A549 treated with AZD9567 at 1 μM for 4 hours (cell line): Measurements from ENCODE around the gene ZNF593. TPM values are rescaled to one million over a fixed set of nuclear protein-coding genes. Genes with fewer than 3 reads are reported as not detected.

Source experiments
- total RNA-seq: library from RNA; stranded (reverse); fragments of 200-300 nt; extraction: Qiagen RNA extraction; gene quantifications from 5 replicates; pipeline ENCODE4 v1.2.3, GENCODE V29; 2022; ENCODE audit not compliant: insufficient read depth

ZNF593 gene
- 54.3 to 72.6 TPM (median 62.2 TPM) in 5 replicates for total RNA-seq

DNA sequence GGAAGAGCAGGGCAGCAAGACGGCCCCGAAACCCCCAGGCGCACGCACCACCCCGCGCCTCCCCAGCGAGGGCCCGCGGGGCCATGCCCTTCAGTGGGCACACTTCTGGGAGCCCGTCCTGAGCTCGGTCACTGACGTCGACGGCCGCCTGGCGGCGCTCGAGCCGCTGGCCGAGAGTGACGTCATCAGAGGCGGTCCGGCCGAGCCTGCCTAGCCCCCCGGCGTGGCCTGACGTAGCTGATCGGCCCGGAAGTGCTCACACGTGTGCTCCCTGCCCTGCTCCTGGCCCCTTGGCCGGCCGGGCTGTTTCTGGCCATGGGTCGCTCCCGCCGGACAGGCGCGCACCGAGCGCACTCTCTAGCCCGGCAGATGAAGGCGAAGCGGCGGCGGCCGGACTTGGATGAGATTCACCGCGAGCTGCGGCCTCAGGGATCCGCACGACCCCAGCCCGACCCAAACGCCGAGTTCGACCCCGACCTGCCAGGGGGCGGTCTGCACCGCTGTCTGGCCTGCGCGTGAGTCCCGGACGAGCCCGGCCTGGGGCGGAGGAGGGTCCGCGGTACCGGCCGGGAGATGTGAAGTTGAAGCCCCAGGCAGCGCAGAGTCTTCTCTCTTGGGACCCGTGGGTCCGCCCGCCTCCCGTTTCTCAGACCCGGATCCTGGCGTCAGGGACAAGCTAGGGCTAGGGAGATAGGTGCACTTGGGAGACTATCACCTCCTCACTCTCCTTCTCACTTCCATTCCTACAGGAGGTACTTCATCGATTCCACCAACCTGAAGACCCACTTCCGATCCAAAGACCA lies at the start of gene ZNF593:
Gene ZNF593, plus strand, starts transcription at position 240 of the 803 bp plus-strand sequence. Its CDS starts 76 bp downstream, at position 316.

DNA sequence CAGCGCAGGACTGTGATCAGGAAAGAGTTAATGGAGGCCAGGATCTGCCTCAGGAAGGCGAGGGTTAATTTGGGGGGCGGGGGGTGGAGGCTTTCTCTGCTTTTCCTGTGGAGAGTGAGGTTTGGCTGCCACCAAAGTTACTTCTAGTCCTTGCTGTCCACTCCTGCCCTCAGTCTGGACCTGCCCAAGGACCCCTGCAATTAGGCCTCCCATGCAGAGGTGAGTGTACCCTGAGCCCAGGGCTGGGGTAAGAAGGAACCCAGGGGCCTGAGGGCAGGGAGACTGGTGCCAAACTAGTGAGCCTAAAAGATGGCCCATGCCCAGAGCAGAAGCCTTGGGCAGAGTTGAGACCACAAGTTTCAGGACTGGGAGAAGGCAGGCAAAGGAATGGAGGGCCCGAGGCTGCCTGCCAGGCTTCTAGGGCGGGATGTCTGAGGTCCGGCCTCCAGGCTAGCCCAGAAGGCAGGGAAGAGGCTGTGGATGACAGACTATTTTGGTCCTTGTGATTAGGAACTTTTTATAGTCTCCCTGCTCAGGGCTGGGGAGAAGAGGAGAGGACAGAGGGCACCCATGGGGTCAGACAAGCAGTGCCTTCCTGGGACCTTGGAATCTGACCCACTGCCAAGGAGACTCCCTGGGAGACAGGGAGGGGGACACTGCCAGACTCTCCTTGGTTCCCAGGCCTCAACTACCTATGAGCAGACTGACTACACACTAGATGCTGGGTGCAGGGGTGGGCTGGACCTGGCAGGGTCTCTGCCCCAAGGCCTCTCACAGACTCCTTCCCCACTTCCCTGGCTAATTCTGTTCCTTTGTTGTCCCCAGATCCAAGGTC lies 10.6 kb upstream of the ZNF593 start, which contains the start of gene FAM110D:
Gene FAM110D, plus strand, starts transcription at position 172 of the 835 bp plus-strand sequence. CDS start 2,213 bp downstream, outside the sequence.

DNA sequence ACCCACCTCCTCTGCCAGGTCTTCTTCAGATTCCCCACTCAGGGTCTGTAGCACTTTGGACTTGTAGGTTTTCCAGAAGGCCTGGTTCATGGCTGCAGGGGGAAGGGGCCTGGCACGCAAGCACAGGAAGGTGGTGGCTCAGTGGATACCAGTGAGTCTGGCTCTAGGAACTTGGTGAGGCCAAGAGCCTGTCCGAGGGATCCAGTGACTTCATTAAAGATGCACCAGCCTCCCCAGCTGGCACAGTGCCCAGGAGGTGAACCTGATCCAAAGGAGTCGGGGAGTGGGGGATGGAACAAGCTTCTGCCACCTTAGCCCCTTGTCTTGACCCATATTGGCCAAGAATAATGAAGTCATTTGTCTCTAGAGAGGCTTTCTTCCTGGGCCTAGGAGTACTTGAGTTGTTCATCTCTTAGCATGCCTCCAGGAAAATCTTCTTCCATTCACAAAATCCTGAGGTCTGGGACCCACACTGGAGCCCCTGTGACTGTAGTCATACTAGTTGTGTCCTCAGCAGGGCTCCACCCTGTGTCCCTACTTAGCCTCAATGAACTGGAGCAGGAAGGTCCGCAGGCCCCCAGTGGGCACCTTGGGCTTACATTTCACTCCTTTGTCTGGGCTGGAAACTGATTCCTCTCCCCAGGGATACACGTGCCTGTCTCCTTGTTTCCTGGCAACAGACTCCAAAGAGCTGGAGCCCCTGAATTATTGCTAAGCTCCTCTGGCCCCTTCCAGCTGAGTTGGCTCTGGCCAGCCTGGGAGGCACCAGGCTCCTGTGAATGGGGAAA lies 1.1 kb upstream of the ZNF593 start, which contains the start of gene C1orf232:
Gene C1orf232, minus strand, starts transcription at position 554 of the 788 bp plus-strand sequence. Its CDS starts 464 bp downstream, at position 90.

DNA sequence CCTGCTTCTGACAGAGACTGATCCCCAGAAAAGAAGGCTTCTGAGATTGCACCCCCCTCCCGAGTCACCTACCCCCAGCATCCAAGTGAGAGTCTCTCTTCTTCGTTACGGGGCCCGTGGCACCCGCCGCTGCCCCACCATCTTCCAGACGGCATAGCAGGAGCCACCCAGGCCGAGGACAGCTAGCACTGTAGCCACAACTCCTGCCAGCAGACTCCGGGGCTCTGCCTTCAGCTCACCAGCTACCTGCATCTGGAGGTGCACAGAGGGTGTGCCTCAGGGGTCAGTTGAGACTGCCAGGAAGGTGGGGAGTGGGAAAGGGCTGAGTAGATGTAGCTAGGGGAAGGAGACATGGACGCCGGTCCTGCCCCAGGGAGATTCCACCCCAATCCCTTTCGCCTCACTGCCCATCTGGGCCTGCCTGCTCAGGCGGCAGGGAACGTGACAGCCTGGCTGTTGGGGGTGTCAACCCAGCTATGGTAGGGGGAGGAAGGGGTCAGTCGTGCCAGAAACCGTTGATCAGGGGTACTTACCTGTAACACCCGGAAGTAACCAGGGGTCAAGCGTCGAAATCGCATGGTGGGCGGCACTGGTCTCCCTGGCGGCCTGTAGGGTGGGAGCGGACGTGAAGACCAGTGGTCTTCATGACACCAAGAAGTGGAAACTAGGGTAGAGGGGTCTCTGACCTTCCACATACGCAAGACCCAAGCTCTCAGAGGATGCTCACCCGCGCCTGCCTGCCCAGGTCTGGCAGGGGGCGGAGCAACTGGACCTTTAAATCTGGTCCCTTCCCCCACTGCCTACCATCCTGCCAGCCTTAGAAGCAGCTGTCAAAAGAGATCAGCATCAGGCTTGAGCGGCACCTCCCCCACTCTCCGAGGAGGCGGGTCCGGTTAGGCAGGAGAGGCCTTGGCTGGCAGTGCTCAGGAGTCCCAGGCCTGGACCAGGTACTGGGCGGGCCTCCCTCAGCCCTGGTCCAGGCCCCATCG lies 1.7 kb downstream of the ZNF593 start, which contains the start of gene ZNF593OS:
Gene ZNF593OS, minus strand, starts transcription at position 749 of the 989 bp plus-strand sequence. Its CDS starts 171 bp downstream, at position 578.

DNA sequence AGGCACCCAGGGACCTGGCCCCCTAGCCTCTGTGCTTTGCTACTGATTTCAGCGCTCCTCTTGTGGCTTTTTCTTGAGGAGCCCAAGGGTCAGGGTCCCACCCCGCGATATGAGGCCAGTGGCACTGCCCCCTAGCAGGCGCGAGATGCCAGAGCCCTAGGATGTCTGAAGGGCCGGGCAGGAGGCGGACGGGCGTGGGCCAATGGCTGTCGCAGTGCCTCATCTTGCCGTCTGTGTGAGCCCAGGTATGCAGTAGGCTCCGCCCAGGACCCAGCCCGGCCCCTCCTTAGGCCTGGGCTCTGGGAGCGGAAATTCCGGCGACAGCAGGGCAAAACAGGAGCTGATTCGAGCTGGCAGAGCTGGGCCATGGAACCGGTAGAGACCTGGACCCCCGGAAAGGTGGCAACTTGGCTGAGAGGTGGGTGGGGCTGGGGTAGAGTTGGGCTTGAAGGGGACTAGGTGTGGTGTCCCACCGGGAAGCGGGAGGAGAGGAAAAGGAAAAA lies 7.5 kb downstream of the ZNF593 start, which contains the start of gene CNKSR1:
Gene CNKSR1, plus strand, starts transcription at position 310 of the 503 bp plus-strand sequence. Its CDS starts 57 bp downstream, at position 367.

DNA sequence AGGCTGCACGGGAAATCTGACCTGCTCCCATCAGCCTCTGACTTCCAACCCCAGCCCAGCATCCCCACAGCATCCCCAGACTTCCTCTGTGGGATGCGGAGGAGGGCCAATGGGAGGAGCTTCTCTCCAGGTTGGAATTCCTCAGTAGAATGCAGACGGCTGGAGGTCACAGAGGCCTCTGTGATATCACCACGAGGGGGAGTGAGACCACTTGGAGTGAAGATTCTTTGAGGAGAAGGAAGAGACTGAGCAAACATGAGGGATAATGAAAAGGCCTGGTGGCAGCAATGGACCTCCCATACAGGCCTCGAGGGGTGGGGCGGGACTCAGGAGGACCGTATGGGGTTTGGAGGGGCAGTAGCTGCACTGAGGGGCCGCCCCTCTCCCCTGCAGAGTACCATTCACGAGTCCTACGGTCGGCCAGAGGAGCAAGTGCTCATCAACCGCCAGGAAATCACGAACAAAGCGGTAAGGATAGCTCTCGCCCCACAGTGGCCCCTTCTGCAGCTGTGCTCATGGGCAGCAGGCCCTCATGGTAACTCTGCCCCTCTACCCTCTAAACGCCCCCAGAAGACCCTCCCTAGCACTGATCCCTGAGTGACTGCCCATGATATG lies 20.8 kb downstream of the ZNF593 start, which contains the start of gene CATSPER4:
Gene CATSPER4, plus strand, starts transcription at position 230 of the 615 bp plus-strand sequence. Its CDS starts 26 bp downstream, at position 256.

Other genes starting within 250 kb of the ZNF593 start
- gene PAFAH2, start 171.8 kb upstream of the ZNF593 start, total RNA-seq: 6.4 to 9.0 TPM (median 6.6 TPM) in 5 replicates
- gene EXTL1, start 148.1 kb upstream of the ZNF593 start, total RNA-seq: not detected in 5 replicates
- 0.11 to 0.29 TPM (median 0.21 TPM) in 4 of 5 replicates, not detected in the other for gene SLC30A2, start 123.8 kb upstream of the ZNF593 start, total RNA-seq
- 0.77 to 1.5 TPM (median 0.94 TPM) in 5 replicates for gene TRIM63, start 102.3 kb upstream of the ZNF593 start, total RNA-seq
- gene PDIK1L, start 58.1 kb upstream of the ZNF593 start, total RNA-seq: 1.4 to 2.3 TPM (median 1.8 TPM) in 5 replicates
- 0.03 TPM in 2 of 5 replicates, not detected in the others for gene FAM110D, start 10.8 kb upstream of the ZNF593 start, total RNA-seq
- not detected in 5 replicates for gene C1orf232, start 945 bp upstream of the ZNF593 start, total RNA-seq
- gene ZNF593OS, start 1.9 kb downstream of the ZNF593 start, total RNA-seq: 0.37 to 1.1 TPM (median 0.47 TPM) in 4 of 5 replicates, not detected in the other
- gene CNKSR1, start 7.6 kb downstream of the ZNF593 start, total RNA-seq: 0.15 to 0.43 TPM (median 0.23 TPM) in 4 of 5 replicates, not detected in the other
- gene CATSPER4, start 20.7 kb downstream of the ZNF593 start, total RNA-seq: not detected in 5 replicates
- 10.7 to 14.9 TPM (median 14.5 TPM) in 5 replicates for gene CEP85, start 64.3 kb downstream of the ZNF593 start, total RNA-seq
- gene SH3BGRL3, start 110.2 kb downstream of the ZNF593 start, total RNA-seq: 121 to 148 TPM (median 134 TPM) in 5 replicates
- 12.6 to 17.6 TPM (median 16.3 TPM) in 5 replicates for gene UBXN11, start 136.7 kb downstream of the ZNF593 start, total RNA-seq
- 0.22 TPM in 1 of 5 replicates, not detected in the others for gene CD52, start 148.1 kb downstream of the ZNF593 start, total RNA-seq
- gene CRYBG2, start 184.2 kb downstream of the ZNF593 start, total RNA-seq: 0.40 to 1.7 TPM (median 0.96 TPM) in 5 replicates
- not detected in 5 replicates for gene ZNF683, start 202.8 kb downstream of the ZNF593 start, total RNA-seq
- not detected in 5 replicates for gene LIN28A, start 240.9 kb downstream of the ZNF593 start, total RNA-seq